ENCODE results near the gene CDKN2A.
A peak's percentile ranks its signal among the peaks of the same experiment; 100 is the strongest.

The CDKN2A gene

DNA sequence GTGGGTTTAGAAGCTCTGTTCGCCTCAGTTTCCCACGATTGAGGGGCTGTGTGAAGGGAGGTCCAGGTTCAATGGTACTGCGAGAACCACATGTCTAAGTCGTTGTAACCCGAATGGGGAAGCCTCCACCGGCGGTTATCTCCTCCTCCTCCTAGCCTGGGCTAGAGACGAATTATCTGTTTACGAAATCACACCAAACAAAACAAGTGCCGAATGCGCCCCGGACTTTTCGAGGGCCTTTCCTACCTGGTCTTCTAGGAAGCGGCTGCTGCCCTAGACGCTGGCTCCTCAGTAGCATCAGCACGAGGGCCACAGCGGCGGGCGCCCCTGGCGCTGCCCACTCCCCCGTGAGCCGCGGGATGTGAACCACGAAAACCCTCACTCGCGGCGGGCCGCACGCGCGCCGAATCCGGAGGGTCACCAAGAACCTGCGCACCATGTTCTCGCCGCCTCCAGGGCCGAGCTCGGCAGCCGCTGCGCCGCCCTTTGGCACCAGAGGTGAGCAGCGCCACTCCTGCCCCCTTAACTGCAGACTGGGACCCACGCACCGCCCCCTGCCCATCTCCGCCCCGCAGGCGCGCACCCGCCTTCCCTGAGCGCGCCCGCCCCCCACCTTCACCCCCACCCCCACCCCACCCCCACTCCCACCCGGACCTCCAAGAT is at the start of gene CDKN2A:
TSS of gene CDKN2A (minus strand) at position 500 of the 663 bp plus-strand sequence.
- DNase-seq, result peak; percentile 32

DNA sequence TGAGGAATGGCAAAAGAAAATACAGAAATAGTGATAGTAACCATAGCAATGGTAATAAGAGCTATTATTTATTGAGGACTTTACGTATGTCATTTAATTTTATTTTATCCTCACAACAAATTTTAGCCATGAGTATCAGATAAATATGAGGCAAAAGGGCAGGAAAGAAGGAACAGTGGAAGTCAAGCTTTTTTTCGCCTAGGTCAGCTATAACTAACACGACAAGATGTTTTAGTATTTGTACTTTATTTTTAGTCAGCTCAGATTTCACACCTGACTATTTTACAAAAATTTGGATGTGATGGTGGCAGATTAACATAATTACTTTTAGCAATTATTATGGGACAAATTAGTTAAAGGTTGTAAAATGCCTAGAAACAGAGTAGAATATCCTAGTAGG is 49.7 kb upstream of the CDKN2A start:
- no peak for DNase-seq

DNA sequence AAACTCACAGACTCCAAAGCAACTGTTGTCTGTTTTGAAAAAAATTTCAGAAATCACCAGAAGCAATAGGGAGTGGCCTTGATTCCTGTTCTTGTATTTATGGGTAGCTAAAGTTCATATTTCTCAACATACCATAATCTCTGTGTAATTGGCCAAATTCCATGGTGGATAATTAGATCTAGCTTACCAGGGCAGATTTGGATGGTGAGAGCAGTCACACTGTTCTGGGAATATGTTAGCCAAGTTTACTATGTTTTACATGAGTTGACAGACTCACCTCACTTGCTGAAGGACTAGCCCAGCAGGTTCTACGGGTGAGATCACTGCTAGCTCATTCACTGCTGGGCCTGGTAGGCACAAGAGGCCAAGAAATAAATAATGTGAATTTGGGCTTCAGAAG is 47.6 kb upstream of the CDKN2A start:
- no peak for DNase-seq

DNA sequence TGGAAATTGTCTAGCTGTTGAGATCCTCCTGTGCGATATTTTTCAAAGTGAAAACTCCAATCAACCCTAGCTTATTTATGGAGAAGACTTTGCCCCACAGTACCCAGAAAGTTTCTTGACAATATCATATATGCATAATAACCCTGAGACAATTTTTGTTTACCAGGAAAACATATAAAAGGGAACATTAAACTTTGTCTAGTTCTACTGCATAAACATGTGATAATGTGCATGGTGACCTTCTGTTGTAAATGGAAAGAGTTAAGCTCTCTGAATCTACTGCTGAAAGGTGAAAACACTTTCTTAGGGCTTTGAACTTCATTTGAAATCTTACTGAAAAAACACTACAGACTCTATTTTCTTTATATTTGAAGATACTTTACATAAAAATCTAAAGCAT is 47.2 kb upstream of the CDKN2A start:
- no peak for DNase-seq

DNA sequence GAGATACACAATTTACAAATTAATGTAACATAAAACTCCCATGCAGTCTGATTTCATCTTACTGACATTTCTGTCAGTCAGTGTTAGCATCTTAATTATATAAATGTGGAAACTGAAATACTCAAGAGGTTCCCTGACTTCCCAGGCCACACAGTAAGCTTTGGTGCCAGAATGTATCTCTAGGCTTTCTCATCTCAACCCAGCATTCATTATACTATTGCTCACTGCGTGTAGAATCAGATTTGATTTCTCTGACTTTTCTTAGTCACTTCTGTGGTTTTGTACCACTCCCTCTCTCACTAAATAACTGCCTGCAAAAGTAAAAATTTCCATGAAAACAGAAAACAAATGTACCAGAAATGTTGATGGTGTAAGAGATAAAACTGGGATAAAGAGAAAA is 46.6 kb upstream of the CDKN2A start:
- DNase-seq, result no peak

DNA sequence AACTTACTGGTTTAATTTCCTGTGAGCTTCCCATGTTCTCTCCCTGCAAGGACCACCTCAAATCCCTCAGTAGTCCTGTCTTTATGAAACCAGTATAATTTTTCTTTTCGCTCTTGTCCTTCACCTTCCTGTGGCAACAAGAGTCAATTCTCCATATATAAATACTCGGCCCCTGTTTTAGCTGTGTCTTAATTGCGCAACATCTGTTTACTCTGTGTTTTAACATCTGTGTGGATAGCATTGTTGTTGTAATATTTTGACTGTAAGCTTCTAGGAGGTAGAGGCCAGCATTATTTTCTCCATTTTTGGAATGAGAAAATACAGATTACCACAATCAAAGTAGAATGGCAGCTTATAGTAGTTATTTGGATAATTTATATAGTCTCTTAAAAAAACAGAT is 45.1 kb upstream of the CDKN2A start:
- DNase-seq, result no peak

DNA sequence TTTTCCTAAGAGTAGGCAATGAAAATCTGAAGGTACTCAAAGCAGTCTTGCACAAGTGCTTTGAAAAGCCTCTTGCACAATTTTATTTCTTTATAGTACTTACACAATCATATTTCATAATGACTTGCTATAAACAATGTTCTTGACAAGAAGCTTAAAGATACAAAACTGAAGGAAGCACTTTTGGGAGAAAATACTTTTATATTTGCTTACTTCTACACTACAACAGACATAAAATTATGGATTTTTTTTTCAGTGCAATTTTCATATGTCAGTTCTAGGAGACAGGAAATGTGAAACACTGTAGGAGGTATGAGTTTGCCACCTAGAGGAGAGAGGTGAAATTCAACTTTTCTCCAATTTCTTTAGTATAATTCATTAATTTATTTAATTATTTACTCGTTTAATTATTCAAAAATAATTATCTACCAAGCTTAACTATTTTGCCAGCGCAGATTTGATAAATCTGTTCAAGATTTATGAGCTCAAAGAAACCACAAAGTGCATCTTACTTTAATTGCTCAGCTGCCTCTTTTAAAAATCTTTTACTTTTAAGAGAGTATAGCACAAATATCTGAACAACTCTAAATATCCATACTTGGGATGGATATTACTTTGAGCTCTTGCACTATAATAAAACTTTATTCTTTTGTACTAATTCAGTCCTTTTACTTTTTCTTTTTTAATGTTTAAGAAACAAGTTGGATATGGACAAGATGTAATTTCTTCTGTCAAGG is 43.9 kb upstream of the CDKN2A start:
- DNase-seq, result no peak

DNA sequence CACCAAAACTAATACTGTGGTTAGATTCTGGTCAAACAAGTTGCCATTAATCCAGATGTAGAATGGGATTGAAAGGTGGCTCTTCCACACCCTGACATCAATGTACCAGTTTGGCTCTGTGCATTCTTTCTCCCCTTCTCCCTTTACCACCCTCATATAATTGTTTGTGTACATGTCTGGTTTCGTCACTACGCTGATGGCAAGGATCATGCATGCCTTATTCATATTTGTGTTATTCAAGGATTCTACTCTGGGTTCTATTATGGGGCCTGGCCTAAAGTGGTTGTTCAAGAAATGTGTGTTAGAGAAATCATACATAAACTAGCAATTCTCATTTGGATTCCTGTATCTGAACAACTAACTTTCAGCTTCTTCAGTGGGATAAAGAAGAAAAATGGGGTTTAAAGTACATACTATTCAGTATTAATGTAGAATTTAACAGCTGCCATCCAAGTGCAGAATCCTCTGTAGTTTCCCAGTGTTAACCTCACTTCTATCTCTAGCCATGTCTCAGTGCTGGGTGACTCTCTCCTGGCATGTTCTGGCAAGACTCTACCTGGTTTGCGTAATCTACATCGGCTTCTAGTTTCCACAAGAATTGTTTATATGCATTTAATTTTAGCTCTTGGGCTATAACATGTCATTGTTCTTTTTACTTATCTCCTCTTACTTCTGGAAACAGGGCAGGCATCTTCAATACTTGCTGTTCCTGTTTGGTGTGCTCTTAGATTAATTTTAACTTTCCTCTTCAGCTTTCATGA is 42.9 kb upstream of the CDKN2A start:
- no peak for DNase-seq

DNA sequence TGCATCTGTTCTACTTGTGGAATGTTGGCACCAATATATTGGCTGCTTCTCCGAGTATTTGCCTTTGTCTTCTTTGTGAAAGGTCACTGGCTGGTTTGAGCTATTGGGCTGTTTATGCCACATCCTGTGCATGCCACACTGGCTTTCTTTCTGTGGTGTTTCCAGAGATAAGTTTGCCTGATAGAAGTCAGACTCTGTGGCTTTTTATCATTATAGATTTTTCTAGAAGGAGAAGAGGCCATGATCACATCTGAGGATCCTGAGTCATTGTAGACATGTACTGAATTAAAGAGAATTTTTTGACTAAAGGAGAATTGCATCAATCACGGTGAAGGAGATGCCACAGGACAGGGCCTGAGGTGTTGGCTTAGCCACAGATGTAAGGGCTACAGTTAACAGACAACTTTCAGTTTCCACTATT is 41.4 kb upstream of the CDKN2A start:
- no peak for DNase-seq

DNA sequence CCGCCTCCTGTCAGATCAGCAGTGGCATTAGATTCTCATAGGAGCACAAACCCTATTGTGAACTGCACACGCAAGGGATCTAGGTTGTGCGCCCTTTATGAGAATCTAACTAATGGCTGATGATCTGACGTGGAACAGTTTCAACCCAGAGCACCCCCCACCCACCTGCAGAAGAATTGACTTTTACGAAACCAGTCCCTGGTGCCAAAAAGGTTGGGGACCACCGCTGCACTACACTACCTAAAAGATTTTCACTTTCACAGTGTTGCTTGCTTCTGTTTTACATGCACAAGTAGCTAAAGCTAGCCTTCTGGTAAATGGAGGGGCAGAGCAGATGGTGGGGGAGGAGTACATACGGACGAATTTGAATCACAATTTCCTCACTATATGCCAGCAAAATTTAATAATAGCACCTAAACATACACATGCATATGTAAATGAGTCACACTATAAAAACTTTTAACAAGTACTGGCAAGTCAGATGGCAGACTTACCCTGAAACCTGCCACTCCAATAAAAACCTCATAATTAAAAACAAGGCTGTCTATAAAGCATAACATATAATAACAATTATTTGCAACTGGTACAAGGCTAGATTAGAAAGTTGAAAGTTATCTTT is 38.9 kb upstream of the CDKN2A start:
- DNase-seq, result no peak

DNA sequence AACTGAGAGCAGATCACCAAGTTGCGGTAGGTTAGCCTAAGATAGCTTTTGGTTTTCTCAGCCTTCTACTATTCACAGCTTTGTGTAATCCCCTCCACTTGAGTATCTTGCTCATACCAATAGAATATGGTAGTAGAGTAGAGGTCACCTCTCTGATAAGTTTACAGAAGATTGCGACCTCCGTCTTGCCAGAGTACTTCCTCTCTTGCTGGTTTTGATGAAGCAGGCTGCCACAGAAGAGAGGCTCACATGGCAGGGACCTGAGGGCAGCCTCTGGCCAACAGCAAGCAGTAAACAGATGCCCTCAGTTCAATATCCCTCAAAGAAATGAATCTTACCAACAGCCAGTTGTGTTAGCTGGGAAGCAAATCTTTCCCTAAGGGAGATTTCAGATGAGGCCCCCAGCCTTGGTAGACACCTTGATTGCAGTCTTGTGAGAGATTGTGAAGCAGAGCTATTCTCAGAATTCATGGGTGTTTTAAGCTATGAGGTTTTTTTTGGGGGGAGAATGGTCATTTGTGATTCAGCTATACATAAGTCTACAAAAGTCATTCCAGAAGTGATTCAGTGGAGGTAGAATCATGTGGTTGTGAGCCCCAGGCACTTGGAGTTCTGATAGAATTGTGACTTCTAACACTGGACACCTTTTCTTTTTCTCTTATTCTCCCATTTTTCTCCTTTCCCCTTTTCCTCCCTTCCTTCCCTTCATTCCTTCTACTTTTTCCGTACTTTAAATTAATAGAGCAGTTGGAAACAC is 37.6 kb upstream of the CDKN2A start:
- DNase-seq, result no peak

DNA sequence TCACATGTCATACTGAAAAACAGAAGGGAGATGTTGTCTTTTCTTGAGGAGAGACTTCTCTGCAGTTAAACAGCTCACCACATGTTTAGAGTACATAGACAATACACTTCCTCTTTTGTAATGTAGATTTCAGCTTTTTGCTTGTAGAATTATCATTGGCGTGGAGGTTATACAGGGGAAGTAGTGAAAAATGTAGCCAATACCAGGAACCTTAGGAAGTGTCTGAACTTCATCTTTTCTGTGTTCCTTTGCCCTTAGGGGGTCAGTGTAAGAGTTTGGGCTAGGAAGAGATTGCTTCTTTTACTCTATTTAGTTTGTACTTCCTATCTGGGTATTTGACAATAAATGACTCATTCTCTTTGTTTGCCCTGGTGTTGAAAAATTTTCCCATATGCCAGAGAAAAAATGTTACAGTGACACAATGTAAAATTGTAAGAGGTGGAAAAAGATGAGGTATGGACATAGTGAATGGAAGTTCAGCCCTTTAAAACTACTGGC is 36.0 kb upstream of the CDKN2A start:
- DNase-seq, result no peak

DNA sequence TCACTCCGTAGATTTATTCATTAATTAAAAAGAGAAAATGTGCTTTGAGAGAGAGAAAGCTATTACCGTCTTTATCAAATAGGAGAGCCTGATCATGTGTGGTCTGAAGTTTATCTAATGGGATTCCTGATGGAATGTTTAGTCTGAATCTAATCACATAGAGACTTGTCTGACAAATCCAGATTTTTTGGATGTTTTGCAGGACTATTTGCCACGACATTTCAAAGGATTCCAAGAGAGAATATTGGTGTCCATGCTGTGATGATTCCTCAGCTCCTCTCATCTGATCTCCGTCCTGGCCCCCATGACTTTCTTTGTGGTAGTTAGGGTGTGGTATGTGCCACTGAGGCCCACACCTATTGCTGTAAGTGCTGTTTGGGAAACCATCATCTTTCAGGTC is 35.0 kb upstream of the CDKN2A start:
- no peak for DNase-seq

DNA sequence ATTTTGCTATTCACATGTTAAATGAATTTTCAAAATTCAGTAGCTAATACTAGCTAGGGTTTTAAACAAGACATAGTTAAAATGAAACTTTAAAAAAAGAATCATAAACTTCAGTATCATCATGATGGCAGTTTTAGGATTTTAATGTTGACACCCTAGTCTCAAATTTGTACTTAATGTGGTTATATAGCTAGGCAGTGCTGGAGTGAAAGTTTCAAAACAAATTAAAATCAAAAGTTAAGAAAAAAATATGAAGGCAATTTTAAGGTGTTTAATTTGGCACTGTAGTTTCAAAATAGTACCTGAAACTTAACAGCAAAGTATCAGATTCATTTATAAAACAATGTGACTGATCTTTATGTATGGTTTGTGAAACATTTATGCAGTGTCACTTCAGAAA is 34.2 kb upstream of the CDKN2A start:
- DNase-seq, result no peak

DNA sequence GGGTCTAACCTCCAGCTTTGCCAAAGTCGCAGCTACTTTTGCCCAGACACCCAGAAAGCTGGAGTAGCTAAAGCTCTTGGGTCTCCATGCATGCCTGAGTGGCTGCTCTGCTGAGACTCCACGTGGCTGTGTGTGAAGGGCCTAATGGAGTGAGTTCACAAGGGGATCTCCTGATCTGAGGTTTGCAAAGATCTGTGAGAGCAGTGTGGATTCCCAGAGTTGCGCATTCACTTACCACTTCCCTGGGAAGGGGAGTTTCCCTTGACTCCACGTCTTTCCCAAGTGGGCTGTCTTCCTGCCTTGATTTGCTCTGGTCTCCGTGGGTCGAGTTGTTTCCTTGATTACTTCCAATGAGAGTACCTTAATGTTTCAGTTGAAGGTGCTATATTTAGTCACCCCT is 32.5 kb upstream of the CDKN2A start:
- no peak for DNase-seq

DNA sequence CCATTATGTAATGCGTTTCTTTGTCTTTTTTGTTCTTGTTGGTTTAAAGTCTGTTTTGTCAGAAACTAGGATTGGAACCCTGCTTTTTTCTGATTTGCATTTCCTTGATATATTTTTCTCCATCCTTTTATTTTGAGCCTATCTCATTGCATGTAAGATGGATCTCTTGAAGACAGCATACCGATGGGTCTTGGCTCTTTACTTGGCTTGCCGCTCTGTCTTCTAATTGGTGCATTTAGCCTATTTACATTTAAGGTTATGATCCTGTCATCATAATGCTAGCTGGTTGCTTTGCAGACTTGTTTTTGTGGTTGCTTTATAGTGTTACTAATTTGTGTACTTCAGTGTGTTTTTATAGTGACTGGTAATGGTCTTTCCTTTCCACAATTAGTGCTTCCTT is 28.2 kb upstream of the CDKN2A start:
- DNase-seq, result no peak

DNA sequence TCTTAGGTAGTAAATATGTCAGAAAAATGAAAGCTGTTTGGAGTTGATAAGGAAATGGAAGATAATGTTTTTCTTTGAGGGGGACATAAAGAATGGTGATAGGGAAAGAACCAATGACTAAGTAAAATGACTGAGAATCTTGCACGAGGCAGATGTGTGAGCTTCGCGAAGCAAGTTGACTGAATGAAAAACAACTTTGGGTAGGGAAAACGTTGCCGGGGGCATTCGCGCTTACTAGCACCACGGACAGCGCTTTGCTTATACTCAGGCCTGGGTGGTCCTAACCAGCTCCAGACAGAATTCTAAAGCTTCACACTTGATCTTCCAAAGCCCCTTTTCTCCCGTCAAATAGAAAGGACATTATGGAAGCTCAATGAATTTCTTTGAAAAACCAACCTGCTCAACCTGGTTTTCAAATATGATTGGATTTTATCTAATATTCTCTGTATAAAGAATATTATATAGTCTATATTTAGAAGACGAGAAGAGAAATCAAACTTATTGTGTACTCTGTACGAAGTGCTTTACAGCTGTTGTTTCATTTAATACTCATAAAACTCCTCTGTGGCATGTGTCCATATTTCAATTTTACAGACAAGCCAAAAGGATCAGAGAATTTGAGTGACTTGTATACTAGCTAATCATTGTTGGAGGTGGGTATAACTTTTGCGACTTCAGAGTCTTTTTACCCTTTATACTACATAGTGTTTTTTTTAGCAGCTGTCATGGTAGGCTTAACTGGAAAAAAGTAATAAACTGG is 16.9 kb upstream of the CDKN2A start:
- DNase-seq, result no peak

DNA sequence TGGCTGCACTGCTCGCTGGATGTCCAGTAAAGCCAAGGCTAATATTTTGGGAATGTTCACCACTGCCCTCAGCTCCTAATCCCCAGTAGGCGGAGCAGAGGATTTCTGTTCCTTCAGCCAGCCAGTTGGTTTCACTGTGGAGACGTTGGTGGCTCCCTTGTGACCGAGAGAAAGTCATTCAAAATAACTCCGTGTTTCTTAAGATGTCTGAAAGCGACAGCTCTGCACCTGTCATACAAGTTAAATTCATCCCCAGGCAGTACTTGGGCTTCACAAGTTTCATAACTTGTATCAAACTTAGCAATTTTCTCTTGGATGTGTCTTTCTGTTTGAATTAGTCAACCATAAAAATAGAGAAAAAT is 15.3 kb upstream of the CDKN2A start:
- DNase-seq, result no peak

DNA sequence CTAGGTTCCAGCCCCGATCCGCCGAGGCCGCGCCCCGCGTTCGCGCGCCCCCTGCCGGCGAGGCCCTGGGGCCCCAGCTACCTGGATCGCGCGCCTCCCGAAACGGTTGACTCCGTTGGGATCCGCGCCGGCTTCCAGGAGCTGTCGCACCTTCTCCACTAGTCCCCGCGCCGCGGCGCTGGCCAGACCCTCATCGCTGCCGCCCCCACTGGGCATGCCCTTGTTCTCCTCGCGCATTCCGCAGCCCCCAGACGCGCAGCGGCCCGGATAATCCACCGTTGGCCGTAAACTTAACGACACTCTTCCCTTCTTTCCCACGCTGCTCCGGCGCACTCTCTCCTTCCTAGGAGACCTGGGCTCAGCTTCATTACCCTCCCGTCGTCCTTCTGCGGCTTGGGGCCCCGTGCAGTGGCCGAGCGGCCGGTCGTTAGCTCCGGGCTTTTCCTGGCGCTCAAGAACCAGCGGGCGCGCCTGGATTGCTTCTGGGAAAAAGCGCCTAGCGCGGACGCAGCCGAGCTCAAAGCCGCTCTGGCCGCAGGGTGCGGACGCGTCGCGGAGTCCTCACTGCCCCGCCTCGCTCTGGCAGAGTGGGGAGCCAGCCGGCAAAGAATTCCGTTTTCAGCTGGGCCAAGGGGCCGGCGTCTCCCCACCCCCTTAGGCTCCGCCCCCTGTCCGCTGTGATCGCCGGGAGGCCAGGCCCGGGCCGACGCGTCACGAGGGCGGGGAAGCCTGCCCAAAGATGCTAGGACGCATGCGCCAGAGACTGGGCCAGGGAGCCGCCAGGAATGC is 14.7 kb upstream of the CDKN2A start, which contains the start of gene CDKN2B:
TSS of gene CDKN2B (minus strand) at position 589 of the 789 bp plus-strand sequence. CDS start at position 237, 352 bp downstream.
- DNase-seq, result peak; percentile 57

DNA sequence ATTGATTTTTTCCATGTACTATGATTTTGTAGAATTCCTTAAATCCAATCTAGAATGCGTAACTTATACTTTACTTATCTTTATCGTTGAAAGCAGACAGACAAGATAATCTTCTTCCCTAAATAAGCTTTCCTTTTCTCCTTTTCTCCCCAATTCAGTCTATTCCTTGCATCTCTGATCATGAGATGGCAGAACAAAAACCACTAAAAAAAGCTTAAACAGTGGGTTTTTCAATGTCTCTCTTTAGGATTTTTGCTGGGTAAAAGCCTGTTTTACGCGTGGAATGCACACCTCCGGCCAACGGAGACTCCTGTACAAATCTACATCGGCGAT is 14.2 kb upstream of the CDKN2A start:
- DNase-seq, result no peak

Data from activated naive CD4-positive, alpha-beta T cell treated with anti-CD3 and anti-CD28 coated beads, Interleukin-2, amount 50 U/mL, for 16 hours (primary cell).